ENCODE data around the gene BAD.

Gene BAD

DNA sequence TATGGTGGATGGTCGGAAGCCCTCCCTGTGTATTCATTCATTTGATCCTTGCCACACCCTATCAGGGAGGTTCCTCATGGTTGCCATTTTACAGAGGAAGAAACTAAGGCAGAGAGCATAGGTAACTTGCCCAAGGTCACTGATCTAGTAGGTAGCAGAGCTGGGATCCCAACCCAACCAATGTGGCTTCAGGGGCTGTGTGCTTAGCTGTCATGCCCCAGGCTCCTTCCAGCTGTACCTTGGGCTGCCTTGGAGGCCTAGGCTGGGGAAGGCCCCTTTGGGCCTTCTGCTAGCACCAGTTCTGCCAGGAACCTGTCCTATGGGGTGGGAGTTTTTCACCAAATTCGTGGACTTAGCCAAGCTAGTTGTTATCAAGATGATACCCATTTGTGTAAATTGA is 8.6 kb downstream of the BAD start:
- no peak for DNase-seq (ENCODE audit: low spot score)

- no peak for DNase-seq (ENCODE audit: low spot score)
Observed at GRCh38 chr11:64275031-64275800, 9.2 kb downstream of the BAD start.

DNA sequence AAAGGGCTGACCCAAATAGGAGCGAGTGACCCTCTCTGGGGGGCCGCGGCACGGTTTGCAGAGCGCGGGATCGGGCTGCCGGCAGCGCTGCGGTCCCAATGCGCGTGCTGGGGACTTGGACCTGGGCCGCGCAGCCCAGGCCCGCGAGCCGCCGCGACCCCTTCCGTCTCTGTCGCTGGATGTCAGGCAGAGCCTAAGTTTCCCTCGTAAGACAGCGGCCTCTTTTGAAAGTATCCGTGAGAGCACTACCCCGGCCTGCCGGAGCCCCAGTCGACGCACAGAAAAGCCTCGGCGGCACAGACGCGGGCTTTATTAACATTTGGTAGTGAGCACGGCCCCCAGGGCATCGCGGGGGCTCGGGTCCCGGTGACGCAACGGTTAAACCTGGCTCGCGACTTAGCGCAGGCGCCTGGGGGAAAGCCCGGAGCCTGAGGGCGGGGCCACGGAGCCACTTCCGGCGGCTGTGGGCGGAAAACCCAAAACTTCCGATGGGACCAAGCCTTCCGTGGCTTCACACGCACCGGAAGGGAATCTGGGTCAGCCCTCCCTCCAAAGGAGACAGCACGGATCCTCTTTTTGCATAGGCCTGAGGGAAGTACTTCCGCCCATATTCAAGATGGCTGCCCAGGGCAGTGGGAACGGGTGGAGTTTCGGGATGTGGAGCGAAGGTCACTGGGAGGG is 14.8 kb downstream of the BAD start:
- DNase-seq (ENCODE audit: low spot score): peak; percentile 99

DNA sequence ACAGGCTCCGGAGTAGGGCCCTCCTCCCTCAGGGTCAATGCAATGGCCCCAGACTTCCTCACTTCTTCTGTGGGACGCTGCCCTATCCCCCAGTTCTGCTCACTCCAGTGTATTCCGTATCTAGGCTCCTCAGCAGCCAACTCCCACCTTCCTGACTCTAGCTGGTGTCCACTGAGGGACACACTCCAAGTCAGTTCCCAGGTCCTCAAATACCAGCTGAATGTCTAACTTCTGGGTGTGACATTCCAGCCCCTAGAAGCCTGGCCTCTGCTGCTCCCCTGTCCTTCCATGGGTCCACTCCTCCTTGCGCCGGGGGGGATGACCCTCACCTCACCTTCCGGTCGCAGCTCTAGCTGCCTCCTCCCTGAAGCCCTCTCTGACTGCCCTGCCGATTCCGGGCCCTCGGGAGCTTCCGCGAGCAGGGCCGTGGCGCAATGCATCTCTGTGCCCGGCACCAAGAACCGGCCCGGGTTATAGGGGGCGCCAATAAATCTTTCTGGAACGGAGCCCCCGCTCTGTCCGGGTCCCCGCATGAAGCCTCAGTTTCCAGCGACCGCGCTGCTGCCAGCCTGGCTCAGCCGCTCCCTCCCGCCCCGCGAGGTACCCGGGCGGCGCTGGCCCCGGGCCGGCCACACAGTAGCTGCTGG is 15.4 kb downstream of the BAD start:
- DNase-seq (ENCODE audit: low spot score): peak; percentile 64

GRCh38 chr11:64268025-64268892 is 16.2 kb downstream of the BAD start:
- DNase-seq (ENCODE audit: low spot score): no peak

DNA sequence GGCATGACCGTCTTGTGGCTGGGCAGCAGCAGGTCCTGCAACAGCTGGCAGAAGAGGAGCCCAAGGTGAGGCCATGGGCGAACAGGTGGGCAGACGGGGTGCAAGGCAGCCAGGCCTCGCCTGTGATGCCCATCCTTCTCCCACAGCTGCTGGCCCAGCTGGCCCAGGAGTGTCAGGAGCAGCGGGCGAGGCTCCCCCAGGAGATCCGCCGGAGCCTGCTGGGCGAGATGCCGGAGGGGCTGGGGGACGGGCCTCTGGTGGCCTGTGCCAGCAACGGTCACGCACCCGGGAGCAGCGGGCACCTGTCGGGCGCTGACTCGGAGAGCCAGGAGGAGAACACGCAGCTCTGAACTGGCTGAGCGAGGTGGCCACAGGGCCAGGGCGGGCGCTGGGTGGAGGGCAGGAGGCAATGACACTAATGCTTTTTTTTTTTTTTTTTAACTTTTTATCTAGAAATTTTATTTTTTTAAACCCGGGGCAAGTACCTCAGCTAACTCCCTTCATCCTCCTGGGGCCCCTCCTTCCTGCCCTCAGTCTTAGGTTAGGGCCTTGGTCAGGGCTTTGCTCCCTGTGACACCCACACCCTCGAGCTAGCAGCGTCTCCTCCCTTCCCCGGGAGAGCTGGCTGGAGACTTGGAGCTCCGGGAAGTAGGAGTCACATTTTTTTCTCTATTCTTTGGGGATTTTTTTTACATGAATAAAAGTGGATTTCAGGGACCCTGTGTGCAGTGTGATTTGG is 17.1 kb downstream of the BAD start:
- no peak for DNase-seq (ENCODE audit: low spot score)

GRCh38 chr11:64266339-64266738 is 18.1 kb downstream of the BAD start:
- DNase-seq (ENCODE audit: low spot score): no peak

GRCh38 chr11:64265176-64266160 is 19.0 kb downstream of the BAD start:
- DNase-seq (ENCODE audit: low spot score): no peak

DNA sequence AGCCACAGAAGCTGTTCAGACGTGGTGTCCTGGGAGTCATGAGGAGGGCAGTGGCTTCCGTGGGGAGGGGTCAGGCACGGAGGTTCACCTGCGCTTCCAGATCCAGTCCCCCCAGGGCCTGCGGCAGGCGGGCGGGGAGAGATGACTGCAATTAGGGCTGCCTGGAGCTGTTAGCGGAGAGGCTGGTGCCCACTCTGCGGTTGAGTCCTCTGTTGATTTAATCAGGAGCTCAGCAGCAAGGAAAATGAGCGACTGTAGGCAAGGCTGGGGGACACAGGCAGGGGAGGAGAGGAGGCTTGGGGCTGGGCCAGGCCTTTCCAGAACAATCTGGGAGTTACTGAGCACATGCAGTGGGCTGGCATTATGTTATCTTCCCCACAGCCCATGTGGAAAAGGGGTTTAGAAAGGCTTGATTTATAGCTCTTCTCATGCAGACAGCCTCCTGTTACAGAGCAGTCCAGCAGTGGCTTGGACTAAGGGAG is 20.1 kb downstream of the BAD start:
- no peak for DNase-seq (ENCODE audit: low spot score)

- no peak for DNase-seq (ENCODE audit: low spot score)
Observed at GRCh38 chr11:64263947-64264317, 20.5 kb downstream of the BAD start.

GRCh38 chr11:64263021-64263946 is 21.2 kb downstream of the BAD start:
- no peak for DNase-seq (ENCODE audit: low spot score)

DNA sequence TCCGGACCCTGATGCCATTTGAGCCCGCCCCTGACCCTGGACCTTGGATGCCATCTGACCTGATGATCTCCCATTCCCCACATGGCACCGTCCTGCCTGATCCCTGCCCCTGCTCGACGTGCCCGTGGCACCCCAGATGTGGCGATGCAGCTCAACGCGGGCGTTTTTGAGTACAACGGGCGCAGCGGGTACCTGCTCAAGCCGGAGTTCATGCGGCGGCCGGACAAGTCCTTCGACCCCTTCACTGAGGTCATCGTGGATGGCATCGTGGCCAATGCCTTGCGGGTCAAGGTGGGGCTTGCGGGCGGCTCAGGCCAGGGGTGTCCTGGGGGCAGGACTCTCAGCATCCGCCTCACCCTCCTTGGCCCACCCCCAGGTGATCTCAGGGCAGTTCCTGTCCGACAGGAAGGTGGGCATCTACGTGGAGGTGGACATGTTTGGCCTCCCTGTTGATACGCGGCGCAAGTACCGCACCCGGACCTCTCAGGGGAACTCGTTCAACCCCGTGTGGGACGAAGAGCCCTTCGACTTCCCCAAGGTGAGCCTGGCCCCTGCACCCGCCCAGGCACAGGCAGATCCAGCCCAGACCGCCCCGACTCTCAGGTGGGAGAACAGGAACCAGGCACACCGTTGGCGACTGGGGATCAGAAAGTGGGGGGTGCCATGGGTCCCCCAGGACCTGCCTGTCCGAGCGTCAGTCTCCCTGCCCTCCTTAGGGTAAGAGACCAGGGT is 22.0 kb downstream of the BAD start:
- DNase-seq (ENCODE audit: low spot score): no peak

- no peak for DNase-seq (ENCODE audit: low spot score)
Observed at GRCh38 chr11:64261556-64262080, 22.8 kb downstream of the BAD start.

GRCh38 chr11:64260147-64260708 is 24.2 kb downstream of the BAD start:
- DNase-seq (ENCODE audit: low spot score): no peak

DNA sequence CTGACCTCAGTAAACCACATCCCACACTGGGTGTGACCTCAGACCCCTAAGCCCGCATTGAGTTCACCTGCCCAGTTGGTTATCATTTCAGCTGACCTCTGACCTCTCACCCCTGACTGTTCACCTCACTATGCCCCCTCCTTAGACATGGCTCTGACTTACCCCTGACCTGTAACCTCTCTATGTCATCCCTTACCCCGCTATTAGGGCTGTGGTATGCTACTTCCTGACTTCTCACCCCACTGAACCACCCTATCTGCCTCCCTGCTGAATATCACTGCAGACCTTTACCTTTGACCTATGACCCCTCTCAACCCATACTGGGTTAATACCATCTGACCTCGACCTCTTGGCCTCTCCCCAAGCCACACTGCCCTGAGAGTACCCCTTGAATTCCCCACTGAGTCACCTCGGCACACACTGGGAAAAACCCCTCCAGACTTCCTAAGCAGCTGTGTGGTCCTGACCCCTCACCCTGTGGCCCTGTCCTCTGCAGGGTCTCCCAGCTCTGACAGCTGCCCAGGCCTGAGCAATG is 24.9 kb downstream of the BAD start:
- no peak for DNase-seq (ENCODE audit: low spot score)

- DNase-seq (ENCODE audit: low spot score): no peak
Observed at GRCh38 chr11:64258946-64259532, 25.4 kb downstream of the BAD start.

DNA sequence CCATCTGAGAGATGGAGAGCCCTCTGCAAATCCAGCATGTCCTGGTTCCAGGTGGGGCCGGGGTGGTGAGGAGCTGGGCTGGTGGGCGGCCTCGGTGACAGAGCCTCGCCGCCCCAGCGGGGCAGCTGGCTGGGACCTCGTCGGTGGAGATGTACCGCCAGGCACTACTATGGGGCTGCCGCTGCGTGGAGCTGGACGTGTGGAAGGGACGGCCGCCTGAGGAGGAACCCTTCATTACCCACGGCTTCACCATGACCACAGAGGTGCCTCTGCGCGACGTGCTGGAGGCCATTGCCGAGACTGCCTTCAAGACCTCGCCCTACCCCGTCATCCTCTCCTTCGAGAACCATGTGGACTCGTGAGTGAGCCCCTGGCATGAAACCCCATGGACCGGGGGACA is 26.1 kb downstream of the BAD start:
- no peak for DNase-seq (ENCODE audit: low spot score)

Data from activated CD4-positive, alpha-beta T cell treated with anti-CD3 and anti-CD28 coated beads, Interleukin-2, Interleukin-4, amounts not matched to agents 100 ng/mL and 50 ng/mL, durations not matched to agents 16 hours and 8 hours (primary cell).